AG04450 (cell line): ENCODE results near the gene CALHM3. TPM values are rescaled to one million over a fixed set of nuclear protein-coding genes. Genes with fewer than 3 reads are reported as not detected.

Experiments used
- CTCF ChIA-PET: fragments of 300-600, 350-600 bp; formaldehyde crosslinking; extraction: SDS; loops from one replicate; lab custom pipeline; 2022; ENCODE audit warnings: antibody characterized with exemption, inconsistent platforms; lab: Charles Lee
- POLR2A ChIA-PET: fragments of 350-600 bp; formaldehyde crosslinking; extraction: SDS; loops from one replicate; lab custom pipeline; 2021; ENCODE audit warnings: antibody characterized with exemption, inconsistent platforms; lab: Yijun Ruan, JAX
- DNase-seq: peaks from one replicate; pipeline ENCODE4 v3.0.0-alpha.2; 2011; ENCODE audit warnings: low read depth, low spot score
- H3K27ac ChIP-seq: one replicate; pipeline ENCODE4 v1.5.1; 2012; ENCODE audit warnings: low read depth, low read length, control low read depth
- H3K27me3 ChIP-seq: one replicate; pipeline ENCODE4 v1.6.0; 2012; ENCODE audit warnings: low read length; ENCODE audit not compliant: control insufficient read depth, insufficient read depth
- H3K4me3 ChIP-seq: 2 replicates; pipeline ENCODE4 v1.5.1; 2011; ENCODE audit warnings: mild to moderate bottlenecking, low read depth, low read length, control low read depth
- H3K9me3 ChIP-seq: 2 replicates; pipeline ENCODE4 v1.5.1; 2012; ENCODE audit warnings: low read length; ENCODE audit not compliant: control insufficient read depth, insufficient read depth
- CTCF ChIP-seq: IDR thresholded peaks from 2 replicates; pipeline ENCODE4 v1.5.1; 2011; ENCODE audit warnings: low read depth, low read length, control low read depth, inconsistent platforms
- polyA plus RNA-seq: library from polyadenylated mRNA; depleted of rRNA; stranded (reverse); fragments of >200 nt; gene quantifications from 2 replicates; pipeline ENCODE4 v1.2.3, GENCODE V29; 2011

Gene CALHM3
- polyA plus RNA-seq, 1 experiment: not detected

DNA sequence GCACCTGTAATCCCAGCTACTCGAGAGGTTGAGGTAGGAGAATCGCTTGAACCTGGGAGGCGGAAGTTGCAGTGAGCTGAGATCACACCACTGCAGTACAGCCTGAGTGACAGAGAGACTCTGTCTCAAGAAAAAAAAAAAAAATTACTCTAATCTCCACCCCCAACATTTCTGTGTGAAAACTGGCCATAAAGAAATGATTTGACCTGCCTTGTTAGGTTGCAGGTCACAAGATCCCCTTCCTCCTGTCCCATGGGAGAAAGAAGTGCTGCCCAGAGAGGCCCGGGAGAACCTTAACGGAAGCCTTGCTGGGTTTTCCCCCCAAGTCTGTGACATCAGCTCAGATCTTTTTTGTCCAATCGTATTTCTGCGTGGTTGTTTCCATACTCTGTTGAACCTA, 11.6 kb downstream of the CALHM3 start:
- POLR2A ChIA-PET: no interaction called here
- Histone ChIP-seq H3K4me3 (no peak overlapping the region), H3K27me3 (peaks cover 11% of the 10 kb centered on the region), H3K9me3 (no peaks in the 10 kb centered on the region; the same call in 1 of the 2 replicates), H3K27ac (no peak overlapping the region)
- CTCF ChIA-PET: interaction anchor here (1.0 kb wide), 1 partner anchor 18 kb away, joined by 4 read pairs; no protein-coding TSS in a partner anchor
- no peak for DNase-seq
- no peak for TF ChIP-seq CTCF

DNA sequence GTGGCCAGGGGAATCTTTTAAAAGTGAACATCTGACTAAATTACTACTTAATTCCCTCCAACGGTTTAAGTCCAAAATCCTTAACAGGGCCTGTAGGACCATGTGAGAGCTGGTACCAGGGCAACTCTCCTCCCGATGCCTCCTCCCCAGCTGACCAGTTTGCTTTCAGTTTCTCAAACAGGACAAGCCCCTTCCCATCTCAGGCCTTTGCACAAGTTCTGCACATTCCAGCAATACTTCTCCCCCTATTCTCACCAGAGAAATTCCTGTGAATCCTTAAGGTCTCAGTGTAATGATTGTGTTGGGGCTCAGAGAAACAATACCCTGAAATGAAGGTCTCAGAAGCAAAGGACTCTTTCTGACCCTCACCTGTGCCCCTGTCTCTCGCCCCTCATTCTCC, 12.3 kb downstream of the CALHM3 start:
- H3K9me3 ChIP-seq: no peaks in the 10 kb centered on the region; the same call in 1 of the 2 replicates
- peaks cover 8% of the 10 kb centered on the region for H3K27me3 ChIP-seq
- CTCF ChIA-PET: interaction anchor here (1.0 kb wide), 1 partner anchor 19 kb away, joined by 4 read pairs; no protein-coding TSS in a partner anchor
- no peak overlapping the region for H3K27ac ChIP-seq
- POLR2A ChIA-PET: interaction anchor here (2.1 kb wide), 1 partner anchor 15 kb away, joined by 4 read pairs; the partner anchor contains the start of gene CALHM2
- no peak for DNase-seq
- no peak overlapping the region for H3K4me3 ChIP-seq
- TF ChIP-seq CTCF: no peak

GRCh38 chr10:103465411-103466179, 13.4 kb downstream of the CALHM3 start:
- ChIA-PET POLR2A (interaction anchor here (2.1 kb wide), 1 partner anchor 13 kb away, joined by 4 read pairs; the partner anchor contains the start of gene CALHM2), CTCF (interaction anchor here (1.1 to 1.2 kb wide), 2 partner anchors 15 to 17 kb away, joined by 3 to 5 read pairs; no protein-coding TSS in a partner anchor)
- no peaks in the 10 kb centered on the region; the same call in 1 of the 2 replicates for H3K9me3 ChIP-seq
- TF ChIP-seq CTCF: no peak
- no peak overlapping the region for H3K27ac ChIP-seq
- H3K4me3 ChIP-seq: no peak overlapping the region
- peaks cover 8% of the 10 kb centered on the region for H3K27me3 ChIP-seq
- no peak for DNase-seq

DNA sequence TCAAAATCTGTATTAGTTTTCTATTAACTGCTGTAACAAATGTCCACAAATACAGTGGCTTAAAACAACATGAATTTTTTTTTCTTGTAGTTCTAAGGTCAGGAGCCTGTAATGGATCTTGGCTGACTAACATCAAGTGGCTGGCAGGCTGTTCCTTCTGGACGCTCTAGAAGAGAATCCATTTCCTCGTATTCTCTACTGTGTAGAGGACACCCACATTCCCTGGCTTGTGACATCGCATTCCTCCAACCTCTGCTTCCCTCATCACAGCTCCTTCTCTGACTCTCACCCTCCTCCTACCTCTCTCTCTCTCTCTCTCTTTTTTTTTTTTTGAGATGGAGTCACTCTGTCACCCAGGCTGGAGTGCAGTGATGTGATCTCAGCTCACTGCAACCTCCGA, 15.5 kb downstream of the CALHM3 start:
- Histone ChIP-seq H3K9me3 (no peaks in the 10 kb centered on the region; the same call in 1 of the 2 replicates), H3K27me3 (peaks cover 12% of the 10 kb centered on the region), H3K4me3 (no peak overlapping the region), H3K27ac (no peak overlapping the region)
- TF ChIP-seq CTCF: no peak
- no peak for DNase-seq
- ChIA-PET CTCF (interaction anchor here (0.6 to 0.8 kb wide), 2 partner anchors 22 to 97 kb away, joined by 3 to 4 read pairs; no protein-coding TSS in a partner anchor), POLR2A (interaction anchor here (0.7 kb wide), 1 partner anchor 9 kb away, joined by 3 read pairs; no protein-coding TSS in a partner anchor)

GRCh38 chr10:103459615-103460014, 19.4 kb downstream of the CALHM3 start:
- no peak for DNase-seq
- ChIA-PET POLR2A (no interaction called here), CTCF (interaction anchor here (0.5 to 1.0 kb wide), 2 partner anchors 23 to 26 kb away, joined by 3 to 6 read pairs; no protein-coding TSS in a partner anchor)
- no peak overlapping the region for H3K27ac ChIP-seq
- peaks cover 8% of the 10 kb centered on the region for H3K27me3 ChIP-seq
- no peak overlapping the region for H3K4me3 ChIP-seq
- H3K9me3 ChIP-seq: no peaks in the 10 kb centered on the region; the same call in 1 of the 2 replicates
- TF ChIP-seq CTCF: no peak
